OCI-LY7 (cell line): ENCODE results near the gene NPHS2.

Source experiments
- CTCF ChIP-seq: fragments of 200-600 bp; sonication (generic); conservative IDR thresholded peaks from 2 replicates; pipeline ENCODE4 v1.5.1; 2014; ENCODE audit warnings: mild to moderate bottlenecking, antibody characterized with exemption, low read length, moderate library complexity, mixed read lengths
- EZH2phosphoT487 ChIP-seq: fragments of 200-600 bp; sonication (generic); IDR thresholded peaks from 2 replicates; pipeline ENCODE4 v1.6.1; 2018; ENCODE audit warnings: low read depth, borderline replicate concordance, mild to moderate bottlenecking, mixed run types, antibody characterized with exemption, low read length, moderate library complexity, mixed read lengths

DNA sequence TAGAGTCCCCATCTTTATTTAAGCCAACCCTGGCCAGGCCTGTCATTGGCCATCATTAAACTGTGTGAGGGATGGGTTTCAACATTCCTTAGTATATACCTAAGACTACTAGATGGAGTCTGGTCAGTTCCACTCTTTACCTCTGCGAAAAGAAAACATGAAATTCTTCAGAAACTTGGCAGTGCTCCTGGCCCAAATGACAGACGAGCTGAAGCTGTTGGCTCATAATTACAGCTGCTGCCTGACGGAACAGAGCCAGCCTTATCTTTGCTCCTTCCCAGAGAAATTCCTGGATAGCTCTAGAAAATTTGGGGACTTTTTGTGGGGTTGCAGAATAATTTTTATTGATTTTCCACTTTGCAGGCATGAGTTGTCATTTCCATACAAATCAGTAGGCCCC lies 30.4 kb downstream of the NPHS2 start:
- TF ChIP-seq EZH2phosphoT487 (no peak), CTCF (no peak)
